GM12891 (cell line): ENCODE measurements around the gene MVD.

Source experiments
- PAX5 ChIP-seq: IDR thresholded peaks from 2 replicates; pipeline ENCODE4 v1.6.1; 2011; ENCODE audit warnings: low read length, moderate library complexity, mild to moderate bottlenecking; ENCODE audit not compliant: insufficient read depth, severe bottlenecking
- POLR2A ChIP-seq: IDR thresholded peaks from 2 replicates; pipeline ENCODE4 v1.6.1; 2011; ENCODE audit warnings: low read depth, low read length, control low read depth
- POLR2AphosphoS5 ChIP-seq: IDR thresholded peaks from 2 replicates; pipeline ENCODE4 v1.6.1; 2011; ENCODE audit warnings: low read depth, low read length, control low read depth
- SPI1 ChIP-seq: IDR thresholded peaks from 2 replicates; pipeline ENCODE4 v1.6.1; 2011; ENCODE audit warnings: low read depth, low read length, control low read depth

- no peak for TF ChIP-seq POLR2AphosphoS5
- TF ChIP-seq SPI1, result no peak
- no peak for TF ChIP-seq PAX5
- TF ChIP-seq POLR2A, result no peak
Measured at GRCh38 chr16:88702371-88703210, 39.7 kb upstream of the MVD start.
